ENCODE data around the gene MTR. TPM values are rescaled to one million over a fixed set of nuclear protein-coding genes. Genes with fewer than 3 reads are reported as not detected.

Gene MTR
- total RNA-seq, 1 experiment from 2014 or later, result 35.5 TPM

DNA sequence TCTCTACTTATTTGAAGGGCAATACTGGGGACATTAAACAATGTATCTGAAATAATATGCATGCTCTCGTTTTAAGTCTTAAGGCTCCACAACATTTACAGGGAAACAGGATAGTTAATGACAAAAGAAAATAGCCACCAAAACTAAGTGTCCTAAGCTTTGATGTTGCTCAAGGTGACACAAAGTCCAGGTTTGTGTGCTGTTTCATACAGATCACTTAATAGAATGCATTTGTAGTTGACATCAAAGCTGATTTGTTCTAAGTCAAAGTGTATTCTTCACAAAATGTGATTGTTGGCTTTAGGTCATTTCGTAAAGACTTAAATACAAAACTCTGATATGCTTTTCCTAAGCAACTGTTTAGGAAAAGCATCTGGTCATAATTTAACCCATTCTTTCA lies 37.5 kb upstream of the MTR start:
- Histone ChIP-seq H2AK5ac (ENCODE audit: insufficient read length, low read length) (no peak overlapping the region), H2BK120ac (ENCODE audit: low read depth, low read length, poor library complexity, severe bottlenecking) (no peak overlapping the region), H3K79me2 (ENCODE audit: insufficient read depth, low read length) (no peaks in the 10 kb centered on the region), H3K79me1 (ENCODE audit: insufficient read depth, low read depth, low read length, poor library complexity, severe bottlenecking) (no peaks in the 10 kb centered on the region), H3K56ac (ENCODE audit: insufficient read length, low read depth, low read length) (no peak overlapping the region), H2BK20ac (ENCODE audit: low read depth, low read length, poor library complexity, severe bottlenecking) (no peak overlapping the region), H3K4me1 (ENCODE audit: insufficient read depth, low read length) (no peaks in the 10 kb centered on the region), H3K23ac (ENCODE audit: insufficient read length, low read depth, low read length) (no peak overlapping the region), H4K5ac (ENCODE audit: insufficient read length, low read depth, low read length) (no peak overlapping the region), H3K18ac (ENCODE audit: insufficient read length, low read depth, low read length) (no peak overlapping the region), H3K27me3 (ENCODE audit: insufficient read depth, low read length) (no peaks in the 10 kb centered on the region), H3K9me3 (ENCODE audit: control insufficient read depth, low read depth, low read length) (no peaks in the 10 kb centered on the region), H3K9ac (ENCODE audit: extremely low read depth, insufficient read length, low read length) (no peak overlapping the region), H4K20me1 (ENCODE audit: control insufficient read depth, insufficient read depth, insufficient read length) (no peaks in the 10 kb centered on the region), H3K23me2 (ENCODE audit: insufficient read length, low read depth, low read length, poor library complexity, severe bottlenecking) (no peaks in the 10 kb centered on the region), H2BK5ac (ENCODE audit: insufficient read length, low read length) (no peak overlapping the region), H3K4ac (ENCODE audit: low read depth, low read length) (no peak overlapping the region), H2BK12ac (ENCODE audit: insufficient read length, low read depth, low read length) (no peak overlapping the region), H3K4me2 (ENCODE audit: insufficient read depth, insufficient read length, low read length) (no peak overlapping the region), H2AFZ (ENCODE audit: low read length) (no peak overlapping the region), H3T11ph (ENCODE audit: low read length) (no peak overlapping the region), H2BK15ac (ENCODE audit: low read depth, low read length) (no peak overlapping the region), H3K14ac (ENCODE audit: insufficient read depth, low read length) (no peak overlapping the region), H4K91ac (ENCODE audit: insufficient read length, low read depth, low read length) (no peak overlapping the region), H3K27ac (ENCODE audit: insufficient read length, low read depth, low read length) (no peak overlapping the region), H4K8ac (replicated peaks; ENCODE audit: insufficient read length, low read depth, low read length) (no peak overlapping the region)
- no peaks in the 10 kb centered on the region for H3K27me3 Mint-ChIP-seq (ENCODE audit: low read depth)
- no peak overlapping the region for H3K4me3 Mint-ChIP-seq
- TF ChIP-seq, protein P1, sequence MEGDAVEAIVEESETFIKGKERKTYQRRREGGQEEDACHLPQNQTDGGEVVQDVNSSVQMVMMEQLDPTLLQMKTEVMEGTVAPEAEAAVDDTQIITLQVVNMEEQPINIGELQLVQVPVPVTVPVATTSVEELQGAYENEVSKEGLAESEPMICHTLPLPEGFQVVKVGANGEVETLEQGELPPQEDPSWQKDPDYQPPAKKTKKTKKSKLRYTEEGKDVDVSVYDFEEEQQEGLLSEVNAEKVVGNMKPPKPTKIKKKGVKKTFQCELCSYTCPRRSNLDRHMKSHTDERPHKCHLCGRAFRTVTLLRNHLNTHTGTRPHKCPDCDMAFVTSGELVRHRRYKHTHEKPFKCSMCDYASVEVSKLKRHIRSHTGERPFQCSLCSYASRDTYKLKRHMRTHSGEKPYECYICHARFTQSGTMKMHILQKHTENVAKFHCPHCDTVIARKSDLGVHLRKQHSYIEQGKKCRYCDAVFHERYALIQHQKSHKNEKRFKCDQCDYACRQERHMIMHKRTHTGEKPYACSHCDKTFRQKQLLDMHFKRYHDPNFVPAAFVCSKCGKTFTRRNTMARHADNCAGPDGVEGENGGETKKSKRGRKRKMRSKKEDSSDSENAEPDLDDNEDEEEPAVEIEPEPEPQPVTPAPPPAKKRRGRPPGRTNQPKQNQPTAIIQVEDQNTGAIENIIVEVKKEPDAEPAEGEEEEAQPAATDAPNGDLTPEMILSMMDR (conservative IDR thresholded peaks at IDR 0.05), result no peak
- DNase-seq, result no peak
- no CpG with 5 or more reads among the region's 2 CpGs for WGBS (ENCODE audit: extremely low coverage, insufficient read length, low lambda C conversion rate)
- no peaks in the 10 kb centered on the region for H3K9me3 Mint-ChIP-seq
- H3K4me1 Mint-ChIP-seq, result peaks cover 2 to 4% of the 10 kb centered on the region in 2 experiments; a peak in 3 of 4 replicates
- peaks cover 0 to 8% (median 6%) of the 10 kb centered on the region in 3 experiments; a peak in 5 of 7 replicates for H3K36me3 Mint-ChIP-seq (ENCODE audit: insufficient read depth in 1 of 3, low read depth in 3 of 3)
- H3K27ac Mint-ChIP-seq, result no peak overlapping the region
